GM21528 (cell line): ENCODE measurements around the gene DHX34.
"Not testable (repeated sequence)": the region's sequence is repeated elsewhere in the genome, so short reads cannot be mapped to it uniquely, and the experiment has no call there.

ENCODE experiments used
- ATAC-seq: cut with Tn5 transposase; IDR thresholded peaks from one replicate; pipeline ENCODE4 v1.9.1; 2021; ENCODE audit warnings: mild to moderate bottlenecking, moderate library complexity; ENCODE audit not compliant: unreplicated experiment, low FRiP score

The DHX34 gene

GRCh38 chr19:47358936-47359335, 9.8 kb downstream of the DHX34 start:
- no peak for ATAC-seq

- ATAC-seq, result no peak
Observed at GRCh38 chr19:47362321-47362720, 13.2 kb downstream of the DHX34 start.

GRCh38 chr19:47363758-47364531, 14.8 kb downstream of the DHX34 start:
- no peak for ATAC-seq

- ATAC-seq, result not testable (repeated sequence)
Observed at GRCh38 chr19:47365455-47365854, 16.3 kb downstream of the DHX34 start.

- no peak for ATAC-seq
Observed at GRCh38 chr19:47370045-47370611, 21.0 kb downstream of the DHX34 start.

GRCh38 chr19:47371261-47371660, 22.1 kb downstream of the DHX34 start:
- no peak for ATAC-seq

- no peak for ATAC-seq
Observed at GRCh38 chr19:47372603-47373002, 23.5 kb downstream of the DHX34 start.

- ATAC-seq, result no peak
Observed at GRCh38 chr19:47373246-47374240, 24.4 kb downstream of the DHX34 start.

GRCh38 chr19:47374876-47375693, 26.0 kb downstream of the DHX34 start:
- ATAC-seq, result no peak

GRCh38 chr19:47375694-47376588, 26.8 kb downstream of the DHX34 start:
- no peak for ATAC-seq

GRCh38 chr19:47376589-47377144, 27.6 kb downstream of the DHX34 start:
- no peak for ATAC-seq

GRCh38 chr19:47377208-47377701, 28.1 kb downstream of the DHX34 start:
- no peak for ATAC-seq

- ATAC-seq, result no peak
Observed at GRCh38 chr19:47377801-47378200, 28.7 kb downstream of the DHX34 start.

- ATAC-seq, result no peak
Observed at GRCh38 chr19:47378246-47378645, 29.1 kb downstream of the DHX34 start.

- ATAC-seq, result no peak
Observed at GRCh38 chr19:47379381-47379938, 30.3 kb downstream of the DHX34 start.

- ATAC-seq, result no peak
Observed at GRCh38 chr19:47380559-47380958, 31.4 kb downstream of the DHX34 start.

GRCh38 chr19:47381121-47381520, 32.0 kb downstream of the DHX34 start:
- ATAC-seq, result no peak

GRCh38 chr19:47381653-47382279, 32.7 kb downstream of the DHX34 start:
- ATAC-seq, result no peak
